CD4-positive, alpha-beta T cell (primary cell): ENCODE data around the gene TRAPPC3. TPM values are rescaled to one million over a fixed set of nuclear protein-coding genes. Genes with fewer than 3 reads are reported as not detected.
A peak's percentile ranks its signal among the peaks of the same experiment; 100 is the strongest.

Experiments used
- ATAC-seq: fragments of 200-7000 bp; cut with Tn5 transposase; one replicate; pipeline ENCODE4 v1.10.0; 2022; ENCODE audit warnings: mild to moderate bottlenecking; ENCODE audit not compliant: poor library complexity
- CTCF ChIA-PET: fragments of 350-600 bp; sonication (Branson Sonifier 250); formaldehyde crosslinking; loops from one replicate; lab custom pipeline; 2021; ENCODE audit warnings: antibody characterized with exemption, inconsistent platforms; lab: Charles Lee
- POLR2A ChIA-PET: fragments of 350-600 bp; sonication (Branson Sonifier 250); formaldehyde crosslinking; loops from one replicate; lab custom pipeline; 2021; ENCODE audit warnings: antibody characterized with exemption, inconsistent platforms; lab: Charles Lee
- DNase-seq, 14 experiments: peaks; one replicate each; pipeline ENCODE4 v3.0.0-alpha.2; 2013 to 2020; ENCODE audit warnings: mixed read lengths in 2 of 14
- H3K27ac ChIP-seq, 2 donors: one replicate each; pipeline versions ENCODE4 v1.5.1 to v1.7.0; 2013; ENCODE audit warnings: low read length in 2 of 2, low read depth in 1 of 2, mild to moderate bottlenecking in 1 of 2
- H3K27me3 ChIP-seq, 2 experiments: 1 replicate in 1 of 2; 2 replicates in 1 of 2; pipeline versions ENCODE4 v1.6.1 to v1.7.0; 2013; ENCODE audit warnings: low read length in 2 of 2, control low read depth in 1 of 2, mild to moderate bottlenecking in 1 of 2, moderate library complexity in 1 of 2; ENCODE audit not compliant: insufficient read depth in 2 of 2, control insufficient read depth in 1 of 2
- H3K36me3 ChIP-seq: one replicate; pipeline ENCODE4 v1.6.1; 2013; ENCODE audit warnings: low read length, control low read depth; ENCODE audit not compliant: insufficient read depth
- H3K4me1 ChIP-seq: one replicate; pipeline ENCODE4 v1.6.1; 2013; ENCODE audit warnings: low read length, control low read depth; ENCODE audit not compliant: insufficient read depth
- H3K4me3 ChIP-seq: one replicate; pipeline ENCODE4 v1.5.1; 2013; ENCODE audit warnings: mild to moderate bottlenecking, low read length, moderate library complexity
- H3K9me3 ChIP-seq, 2 experiments: 1 replicate in 1 of 2; 2 replicates in 1 of 2; pipeline versions ENCODE4 v1.6.1 to v1.7.0; 2013; ENCODE audit warnings: low read length in 2 of 2, mild to moderate bottlenecking in 2 of 2, control low read depth in 1 of 2, moderate library complexity in 1 of 2; ENCODE audit not compliant: control insufficient read depth in 1 of 2, insufficient read depth in 1 of 2
- H3K27ac Mint-ChIP-seq: one replicate; pipeline ENCODE4 v1.8.0; 2020; ENCODE audit warnings: mixed read lengths
- H3K27me3 Mint-ChIP-seq: one replicate; pipeline ENCODE4 v1.8.0; 2021; ENCODE audit warnings: mixed read lengths
- H3K36me3 Mint-ChIP-seq: one replicate; pipeline ENCODE4 v1.8.0; 2021; ENCODE audit warnings: low read depth, mixed read lengths
- H3K4me1 Mint-ChIP-seq: one replicate; pipeline ENCODE4 v1.8.0; 2021; ENCODE audit warnings: low read depth, mixed read lengths
- H3K4me3 Mint-ChIP-seq: one replicate; pipeline ENCODE4 v1.8.0; 2020; ENCODE audit warnings: mild to moderate bottlenecking, mixed read lengths
- H3K9me3 Mint-ChIP-seq: one replicate; pipeline ENCODE4 v1.8.0; 2020; ENCODE audit warnings: mixed read lengths
- intact Hi-C, 2 experiments: fragments of 100-400 bp; cut with DNase I in 1 of 2; cut with micrococcal nuclease in 1 of 2; formaldehyde crosslinking; loops; one replicate each; pipeline versions ENCODE4 v1.15.1 to v1.9.0; 2023 to 2025; cut with DNase I, micrococcal nuclease
- total RNA-seq, 174 experiments: library from RNA in 2 of 174; stranded (reverse) in 2 of 174; gene quantifications; one replicate each; pipeline ENCODE4 v1.2.3 and lab custom pipeline; 2021 to 2026
- TF ChIP-seq, protein P1 (sequence below): fragments of 200-600 bp; IDR thresholded peaks from one replicate; pipeline ENCODE4 v1.8.0; 2022; ENCODE audit warnings: antibody characterized with exemption, mild to moderate bottlenecking

Gene TRAPPC3
- total RNA-seq, 2 experiments from 2014 or later, result 18.4 to 21.3 TPM

DNA sequence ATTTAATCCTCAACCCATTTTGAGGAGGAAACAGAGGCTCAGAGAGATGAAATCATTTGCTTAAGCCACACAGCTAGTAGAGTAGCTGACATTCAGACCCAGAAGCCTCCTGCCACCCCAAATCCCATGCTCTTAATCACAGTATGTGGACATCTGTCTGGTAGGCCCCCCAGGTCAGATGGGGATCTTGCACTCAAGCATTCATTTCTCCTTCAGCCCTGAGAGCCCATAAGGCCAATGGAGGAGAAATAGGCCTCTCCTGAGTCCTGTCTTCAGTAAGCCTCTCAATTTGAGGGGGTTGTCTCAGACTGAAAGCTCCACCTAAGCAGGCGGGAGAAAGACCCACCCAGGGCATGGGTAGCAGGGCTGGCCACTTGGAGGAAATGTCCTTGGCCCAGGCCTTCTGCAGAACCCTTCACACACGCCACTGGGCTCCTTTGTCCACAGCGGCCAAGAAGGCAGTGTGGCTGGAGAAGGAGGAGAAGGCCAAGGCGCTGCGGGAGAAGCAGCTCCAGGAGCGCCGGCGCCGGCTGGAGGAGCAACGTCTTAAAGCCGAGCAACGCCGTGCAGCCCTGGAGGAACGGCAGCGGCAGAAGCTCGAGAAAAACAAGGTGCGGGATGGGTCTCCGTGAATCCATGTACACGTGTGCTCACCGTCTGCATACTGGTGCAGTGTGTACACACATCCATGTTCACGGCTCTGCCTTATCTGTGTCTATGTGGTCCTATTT lies 22.9 kb upstream of the TRAPPC3 start:
- Histone ChIP-seq H3K27me3 (no peaks in the 10 kb centered on the region), H3K36me3 (peaks cover 83% of the 10 kb centered on the region), H3K9me3 (no peaks in the 10 kb centered on the region), H3K27ac (no peak overlapping the region), H3K4me3 (no peak overlapping the region), H3K4me1 (peaks cover 22% of the 10 kb centered on the region)
- Mint-ChIP-seq H3K9me3 (no peaks in the 10 kb centered on the region), H3K27ac (peak overlapping the region; percentile 51), H3K4me3 (no peak overlapping the region), H3K36me3 (peaks cover 77% of the 10 kb centered on the region), H3K27me3 (no peaks in the 10 kb centered on the region), H3K4me1 (peaks cover 25% of the 10 kb centered on the region)
- ChIA-PET CTCF (interaction anchor here (1.2 kb wide), 1 partner anchor 16 kb away, joined by 4 read pairs; no protein-coding TSS in a partner anchor), POLR2A (interaction anchor here (2.2 kb wide), 1 partner anchor 10 kb away, joined by 12 read pairs; no protein-coding TSS in a partner anchor)
- no peak for ATAC-seq
- intact Hi-C loops, result no loop called here
- no peak for DNase-seq
- TF ChIP-seq, protein P1, sequence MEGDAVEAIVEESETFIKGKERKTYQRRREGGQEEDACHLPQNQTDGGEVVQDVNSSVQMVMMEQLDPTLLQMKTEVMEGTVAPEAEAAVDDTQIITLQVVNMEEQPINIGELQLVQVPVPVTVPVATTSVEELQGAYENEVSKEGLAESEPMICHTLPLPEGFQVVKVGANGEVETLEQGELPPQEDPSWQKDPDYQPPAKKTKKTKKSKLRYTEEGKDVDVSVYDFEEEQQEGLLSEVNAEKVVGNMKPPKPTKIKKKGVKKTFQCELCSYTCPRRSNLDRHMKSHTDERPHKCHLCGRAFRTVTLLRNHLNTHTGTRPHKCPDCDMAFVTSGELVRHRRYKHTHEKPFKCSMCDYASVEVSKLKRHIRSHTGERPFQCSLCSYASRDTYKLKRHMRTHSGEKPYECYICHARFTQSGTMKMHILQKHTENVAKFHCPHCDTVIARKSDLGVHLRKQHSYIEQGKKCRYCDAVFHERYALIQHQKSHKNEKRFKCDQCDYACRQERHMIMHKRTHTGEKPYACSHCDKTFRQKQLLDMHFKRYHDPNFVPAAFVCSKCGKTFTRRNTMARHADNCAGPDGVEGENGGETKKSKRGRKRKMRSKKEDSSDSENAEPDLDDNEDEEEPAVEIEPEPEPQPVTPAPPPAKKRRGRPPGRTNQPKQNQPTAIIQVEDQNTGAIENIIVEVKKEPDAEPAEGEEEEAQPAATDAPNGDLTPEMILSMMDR, result no peak

DNA sequence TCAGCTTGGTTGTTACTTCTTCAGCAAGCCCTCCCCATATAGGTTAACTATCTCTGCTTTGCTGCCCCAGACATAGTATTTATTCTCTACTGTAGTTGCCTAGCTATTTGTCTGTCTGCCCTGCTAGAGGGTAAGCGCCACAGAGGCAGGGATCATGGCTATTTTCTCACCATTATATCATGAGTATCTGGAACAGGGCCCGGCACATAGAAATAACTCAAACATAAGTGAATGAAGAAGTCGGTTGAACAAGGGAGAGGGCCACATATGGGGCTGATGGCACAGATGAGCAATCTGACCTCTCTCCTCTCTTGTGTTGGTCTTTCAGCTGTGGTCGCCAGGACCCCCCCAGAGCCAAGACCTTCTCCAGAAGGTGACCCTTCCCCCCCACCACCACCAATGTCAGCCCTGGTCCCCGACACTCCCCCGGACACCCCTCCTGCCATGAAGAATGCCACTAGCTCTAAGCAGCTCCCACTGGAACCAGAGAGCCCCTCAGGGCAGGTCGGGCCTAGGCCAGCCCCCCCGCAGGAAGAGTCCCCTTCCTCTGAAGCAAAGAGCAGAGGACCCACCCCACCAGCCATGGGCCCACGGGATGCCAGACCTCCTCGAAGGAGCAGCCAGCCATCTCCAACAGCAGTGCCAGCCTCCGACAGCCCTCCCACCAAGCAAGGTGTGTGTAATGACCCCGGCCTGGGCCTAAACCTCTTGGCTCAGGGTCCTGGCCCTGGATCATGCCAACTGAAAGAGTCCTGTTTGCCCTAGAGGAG lies 21.5 kb upstream of the TRAPPC3 start:
- H3K27me3 Mint-ChIP-seq, result no peaks in the 10 kb centered on the region
- no peak overlapping the region for H3K4me3 ChIP-seq
- no peaks in the 10 kb centered on the region for H3K9me3 Mint-ChIP-seq
- H3K36me3 Mint-ChIP-seq, result peaks cover 77% of the 10 kb centered on the region
- DNase-seq (no peak), ATAC-seq (no peak)
- TF ChIP-seq, protein P1, result no peak
- ChIA-PET POLR2A (interaction anchor here (0.9 to 2.0 kb wide), 4 partner anchors 9 to 53 kb away, joined by 3 to 10 read pairs (median 6); partner anchors contain the start of genes MAP7D1 and THRAP3), CTCF (interaction anchor here (0.6 to 1.5 kb wide), 2 partner anchors 21 to 38 kb away, joined by 3 to 6 read pairs; partner anchors contain the start of gene TRAPPC3)
- peaks cover 82% of the 10 kb centered on the region for H3K36me3 ChIP-seq
- H3K9me3 ChIP-seq, result no peaks in the 10 kb centered on the region
- peaks cover 35% of the 10 kb centered on the region for H3K4me1 ChIP-seq
- peaks cover 34% of the 10 kb centered on the region for H3K4me1 Mint-ChIP-seq
- H3K27ac ChIP-seq, result no peak overlapping the region
- peak overlapping the region; percentile 66 for H3K27ac Mint-ChIP-seq
- H3K4me3 Mint-ChIP-seq, result no peak overlapping the region
- H3K27me3 ChIP-seq, result no peaks in the 10 kb centered on the region
- intact Hi-C loops, result no loop called here

- Histone ChIP-seq H3K27me3 (no peaks in the 10 kb centered on the region), H3K36me3 (peaks cover 62% of the 10 kb centered on the region), H3K9me3 (no peaks in the 10 kb centered on the region), H3K4me3 (no peak overlapping the region), H3K27ac (no peak overlapping the region), H3K4me1 (peaks cover 48% of the 10 kb centered on the region)
- DNase-seq (no peak), ATAC-seq (no peak)
- intact Hi-C loops, result no loop called here
- ChIA-PET POLR2A (interaction anchor here (1.4 to 1.9 kb wide), 3 partner anchors 18 to 56 kb away, joined by 3 to 6 read pairs (median 5); partner anchors contain the start of genes THRAP3 and TRAPPC3), CTCF (interaction anchor here (1.2 to 1.5 kb wide), 2 partner anchors 19 kb away, joined by 3 read pairs; partner anchors contain the start of gene TRAPPC3)
- Mint-ChIP-seq H3K36me3 (peaks cover 66% of the 10 kb centered on the region), H3K27me3 (no peaks in the 10 kb centered on the region), H3K9me3 (no peaks in the 10 kb centered on the region), H3K4me3 (no peak overlapping the region), H3K4me1 (peaks cover 41% of the 10 kb centered on the region), H3K27ac (peak overlapping the region; percentile 86)
- TF ChIP-seq, protein P1, result no peak
Measured at GRCh38 chr1:36168514-36168913, 19.2 kb upstream of the TRAPPC3 start.
